ENCODE data around the gene ESPL1. TPM values are rescaled to one million over a fixed set of nuclear protein-coding genes. Genes with fewer than 3 reads are reported as not detected.

The ESPL1 gene
- total RNA-seq, result 1.5 TPM
- 2.9 TPM for polyA plus RNA-seq (ENCODE audit: insufficient read depth, low read depth, low replicate concordance)
- long read RNA-seq, donor 1, result 0 reads
- long read RNA-seq, donor 2, partial matches to known transcripts, result 30 of 38 reads
- long read RNA-seq, donor 2, other reads (novel, unspliced or antisense), result 7 of 38 reads
- long read RNA-seq, donor 3, result 0 reads
- long read RNA-seq, donor 4, result 0 reads
- long read RNA-seq, donor 5, result 0 reads
- long read RNA-seq, donor 6, result 0 reads
- long read RNA-seq, donor 7, result 0 reads
- long read RNA-seq, donor 8, result 0 reads
- long read RNA-seq, donor 9, result 0 reads
- long read RNA-seq, donor 10, partial matches to known transcripts, result 29 of 41 reads
- long read RNA-seq, donor 10, other reads (novel, unspliced or antisense), result 11 of 41 reads

GRCh38 chr12:53267999-53268629 lies at the start of gene ESPL1:
ESPL1 (plus strand) TSS chr12:53268299; CDS start chr12:53268767, 468 bp downstream.
- no peaks in the 10 kb centered on the region for H3K36me3 ChIP-seq (ENCODE audit: control insufficient read depth in 2 of 3, insufficient read depth in 3 of 3, low read length in 3 of 3)
- FAIRE-seq (no peak), DNase-seq (peak; percentile 85 to 94 (median 88))
- intact Hi-C loops (cut with DNase I), result no loop called here
- peak within 1 kb of the TSS; percentile 76 to 89 (median 87) for H3K4me3 ChIP-seq (ENCODE audit: low read length in 3 of 3)
- no peaks in the 10 kb centered on the region for H3K9me3 ChIP-seq (ENCODE audit: control insufficient read depth in 2 of 3, insufficient read depth in 1 of 3, low read length in 3 of 3)
- no peaks in the 10 kb centered on the region for H3K27me3 ChIP-seq (ENCODE audit: control insufficient read depth, insufficient read depth, low read length)
- H3K9ac ChIP-seq (ENCODE audit: low read length in 3 of 3), result peak within 1 kb of the TSS in 2 of 3 donors; percentile 67 to 81
- no peak for TF ChIP-seq CTCF (IDR thresholded peaks at IDR 0.05; ENCODE audit: borderline replicate concordance, extremely low read depth, insufficient read depth)
- peaks cover 0 to 2% (median 0%) of the 10 kb centered on the region in 3 donors for H3K4me1 ChIP-seq (ENCODE audit: control insufficient read depth in 2 of 3, insufficient read depth in 2 of 3, low read depth in 1 of 3, low read length in 3 of 3)
- H3K27ac ChIP-seq (ENCODE audit: low read depth in 2 of 2, low read length in 2 of 2), result peak within 1 kb of the TSS in 1 of 2 donors; percentile 51

GRCh38 chr12:53218551-53219291 lies 49.4 kb upstream of the ESPL1 start:
- H3K36me3 ChIP-seq (ENCODE audit: control insufficient read depth in 2 of 3, insufficient read depth in 3 of 3, low read length in 3 of 3), result peaks cover 0 to 9% (median 4%) of the 10 kb centered on the region in 3 donors
- FAIRE-seq (no peak), DNase-seq (peak in 3 of 5 donors; percentile 51 to 77 (median 55))
- H3K4me1 ChIP-seq (ENCODE audit: control insufficient read depth in 2 of 3, insufficient read depth in 2 of 3, low read depth in 1 of 3, low read length in 3 of 3), result peaks cover 0 to 42% (median 2%) of the 10 kb centered on the region in 3 donors
- H3K27ac ChIP-seq (ENCODE audit: low read depth in 2 of 2, low read length in 2 of 2), result peak overlapping the region in 1 of 2 donors; percentile 43
- H3K9me3 ChIP-seq (ENCODE audit: control insufficient read depth in 2 of 3, insufficient read depth in 1 of 3, low read length in 3 of 3), result no peaks in the 10 kb centered on the region
- intact Hi-C loops (cut with DNase I), result loop anchor here (10.0 kb wide), 1 partner anchor 66 kb away; no protein-coding TSS in a partner anchor
- no peak for TF ChIP-seq CTCF (IDR thresholded peaks at IDR 0.05; ENCODE audit: borderline replicate concordance, extremely low read depth, insufficient read depth)
- peaks cover 4% of the 10 kb centered on the region for H3K27me3 ChIP-seq (ENCODE audit: control insufficient read depth, insufficient read depth, low read length)
- H3K4me3 ChIP-seq (ENCODE audit: low read length in 3 of 3), result peak overlapping the region; percentile 76 to 88 (median 77)
- peak overlapping the region in 2 of 3 donors; percentile 19 to 77 for H3K9ac ChIP-seq (ENCODE audit: low read length in 3 of 3)

GRCh38 chr12:53219292-53219955 lies 48.7 kb upstream of the ESPL1 start:
- Histone ChIP-seq H3K9ac (ENCODE audit: low read length in 3 of 3) (peak overlapping the region in 2 of 3 donors; percentile 19 to 77), H3K4me1 (ENCODE audit: control insufficient read depth in 2 of 3, insufficient read depth in 2 of 3, low read depth in 1 of 3, low read length in 3 of 3) (peaks cover 5 to 40% (median 5%) of the 10 kb centered on the region in 3 donors), H3K27ac (ENCODE audit: low read depth in 2 of 2, low read length in 2 of 2) (peak overlapping the region; percentile 8 to 43), H3K4me3 (ENCODE audit: low read length in 3 of 3) (peak overlapping the region; percentile 76 to 88 (median 77)), H3K36me3 (ENCODE audit: control insufficient read depth in 2 of 3, insufficient read depth in 3 of 3, low read length in 3 of 3) (peaks cover 0 to 3% (median 0%) of the 10 kb centered on the region in 3 donors), H3K27me3 (ENCODE audit: control insufficient read depth, insufficient read depth, low read length) (peaks cover 4% of the 10 kb centered on the region), H3K9me3 (ENCODE audit: control insufficient read depth in 2 of 3, insufficient read depth in 1 of 3, low read length in 3 of 3) (no peaks in the 10 kb centered on the region)
- intact Hi-C loops (cut with DNase I), result loop anchor here (10.0 kb wide), 1 partner anchor 65 kb away; no protein-coding TSS in a partner anchor
- no peak for TF ChIP-seq CTCF (IDR thresholded peaks at IDR 0.05; ENCODE audit: borderline replicate concordance, extremely low read depth, insufficient read depth)
- DNase-seq, result peak in 3 of 5 donors; percentile 38 to 76 (median 68)
- FAIRE-seq, result no peak

Data from kidney (tissue), 22 donors.